Coronary artery (tissue), 2 donors: ENCODE results near the gene SPATA45.

ENCODE experiments used
- DNase-seq: peaks from one replicate; pipeline ENCODE4 v3.0.0-alpha.2; 2017; ENCODE audit warnings: low spot score
- H3K27ac ChIP-seq, 2 donors: fragments of 200-600 bp; sonication (generic); one replicate each; pipeline ENCODE4 v1.5.1; 2016 to 2019
- H3K4me3 ChIP-seq: fragments of 200-600 bp; sonication (generic); 2 replicates; pipeline ENCODE4 v1.5.1; 2016; ENCODE audit warnings: mild to moderate bottlenecking, moderate library complexity
- CTCF ChIP-seq: fragments of 200-600 bp; sonication (generic); IDR thresholded peaks from one replicate; pipeline ENCODE4 v1.5.1; 2019; ENCODE audit warnings: antibody characterized with exemption

Gene SPATA45

GRCh38 chr1:212827171-212827776 is 20.2 kb downstream of the SPATA45 start:
- no peak for TF ChIP-seq CTCF
- no peak for DNase-seq
- no peak overlapping the region for H3K4me3 ChIP-seq
- no peak overlapping the region for H3K27ac ChIP-seq

GRCh38 chr1:212825798-212826452 is 21.5 kb downstream of the SPATA45 start:
- H3K27ac ChIP-seq: no peak overlapping the region
- H3K4me3 ChIP-seq: no peak overlapping the region
- DNase-seq: no peak
- TF ChIP-seq CTCF: no peak

GRCh38 chr1:212824201-212824600 is 23.2 kb downstream of the SPATA45 start:
- DNase-seq: no peak
- no peak for TF ChIP-seq CTCF
- Histone ChIP-seq H3K27ac (no peak overlapping the region), H3K4me3 (no peak overlapping the region)

GRCh38 chr1:212822956-212823355 is 24.5 kb downstream of the SPATA45 start:
- no peak for TF ChIP-seq CTCF
- no peak for DNase-seq
- Histone ChIP-seq H3K27ac (no peak overlapping the region), H3K4me3 (no peak overlapping the region)

GRCh38 chr1:212820969-212821368 is 26.5 kb downstream of the SPATA45 start:
- no peak for TF ChIP-seq CTCF
- DNase-seq: no peak
- H3K4me3 ChIP-seq: no peak overlapping the region
- H3K27ac ChIP-seq: no peak overlapping the region

- DNase-seq: no peak
- TF ChIP-seq CTCF: no peak
- Histone ChIP-seq H3K4me3 (no peak overlapping the region), H3K27ac (no peak overlapping the region)
These were observed 27.7 kb downstream of the SPATA45 start for GRCh38 chr1:212819726-212820125.
